DMS114 treated with DMSO at 0.1 percent for 48 hours (cell line): ENCODE measurements around the gene RFTN1.

Experiments used
- DNase-seq: peaks from one replicate; lab custom pipeline; 2025; ENCODE audit not compliant: unreplicated experiment; lab: John Stamatoyannopoulos, UW

The RFTN1 gene

DNA sequence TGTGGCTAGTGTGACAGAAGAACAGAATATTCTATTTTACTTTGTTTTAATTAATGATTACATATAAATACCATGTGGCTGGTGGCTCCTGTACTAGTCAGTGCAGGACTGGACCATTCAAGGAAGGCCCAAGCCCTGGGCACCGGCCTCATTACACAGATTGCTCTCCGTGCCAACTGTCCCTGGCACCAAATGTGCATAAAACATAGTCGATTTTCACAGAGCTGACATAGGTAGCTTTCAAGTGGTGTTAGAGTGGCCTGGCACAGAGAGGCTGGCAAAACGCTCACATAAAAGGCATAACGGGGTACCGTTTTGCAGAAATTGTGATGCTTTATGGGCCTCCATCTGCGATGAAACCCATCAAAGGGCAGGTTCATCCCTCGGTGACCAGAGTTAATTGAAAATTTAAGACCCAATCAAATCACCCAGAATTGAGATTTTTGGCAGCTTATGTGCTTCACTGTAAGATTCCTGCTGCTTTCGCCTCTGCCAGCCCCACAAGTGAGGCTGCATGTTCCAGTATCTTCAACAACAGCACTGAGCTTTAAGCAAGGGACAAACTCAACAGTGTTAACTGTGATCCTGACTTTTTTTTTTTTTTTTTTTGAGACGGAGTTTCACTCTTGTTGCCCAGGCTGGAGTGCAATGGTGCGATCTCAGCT, 25.9 kb downstream of the RFTN1 start:
- no peak for DNase-seq

- no peak for DNase-seq
Measured at GRCh38 chr3:16486951-16487480, 26.5 kb downstream of the RFTN1 start.

DNA sequence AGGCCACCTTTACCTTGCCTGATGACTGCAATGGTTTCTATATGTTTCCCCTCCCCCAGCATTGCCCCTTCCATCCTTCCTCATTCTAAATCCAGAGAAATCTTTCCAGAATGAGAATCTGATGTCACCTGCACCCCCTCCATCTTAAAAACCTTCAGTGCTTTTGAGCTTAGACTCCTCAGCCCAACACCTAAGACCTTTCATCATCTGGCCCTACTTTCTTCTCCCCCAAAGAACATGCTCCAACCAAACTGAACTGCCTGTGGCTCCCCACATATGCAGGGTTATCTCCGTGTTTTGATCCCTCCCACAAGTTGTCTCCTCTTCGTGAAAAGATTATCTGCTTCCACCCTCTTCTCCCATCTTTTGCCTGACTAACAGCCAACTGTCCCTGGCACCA, 27.3 kb downstream of the RFTN1 start:
- no peak for DNase-seq

- DNase-seq: no peak
Measured at GRCh38 chr3:16485395-16485992, 28.0 kb downstream of the RFTN1 start.

GRCh38 chr3:16484984-16485383, 28.5 kb downstream of the RFTN1 start:
- DNase-seq: no peak

GRCh38 chr3:16484216-16484615, 29.3 kb downstream of the RFTN1 start:
- no peak for DNase-seq

- no peak for DNase-seq
Measured at GRCh38 chr3:16482770-16483531, 30.5 kb downstream of the RFTN1 start.

DNA sequence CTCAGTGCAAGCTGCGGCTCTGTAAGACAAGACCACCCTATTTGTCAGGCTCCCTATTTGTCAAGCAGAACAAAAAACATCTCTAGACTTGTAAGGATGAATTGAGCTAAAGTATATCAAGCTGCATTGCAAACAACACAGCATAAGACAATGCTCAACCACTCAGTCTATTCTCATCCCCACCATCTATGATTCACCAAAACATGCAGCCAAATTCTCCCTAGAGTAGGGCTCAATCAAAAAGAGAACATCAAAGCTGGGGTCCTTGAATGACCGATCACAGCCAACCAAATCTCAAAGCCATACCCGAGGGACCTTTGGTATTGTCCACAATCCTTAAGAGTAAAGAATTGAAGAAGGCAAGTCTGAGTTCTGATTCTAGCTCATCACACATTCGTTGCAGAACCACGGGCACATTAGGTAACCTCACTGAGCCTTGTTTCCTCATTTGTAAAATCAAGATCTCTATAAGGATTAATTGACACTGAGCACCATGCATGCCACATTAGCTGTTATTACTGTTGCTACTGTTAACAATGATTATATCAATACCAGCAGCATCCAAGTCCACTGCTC, 31.2 kb downstream of the RFTN1 start:
- DNase-seq: no peak

DNA sequence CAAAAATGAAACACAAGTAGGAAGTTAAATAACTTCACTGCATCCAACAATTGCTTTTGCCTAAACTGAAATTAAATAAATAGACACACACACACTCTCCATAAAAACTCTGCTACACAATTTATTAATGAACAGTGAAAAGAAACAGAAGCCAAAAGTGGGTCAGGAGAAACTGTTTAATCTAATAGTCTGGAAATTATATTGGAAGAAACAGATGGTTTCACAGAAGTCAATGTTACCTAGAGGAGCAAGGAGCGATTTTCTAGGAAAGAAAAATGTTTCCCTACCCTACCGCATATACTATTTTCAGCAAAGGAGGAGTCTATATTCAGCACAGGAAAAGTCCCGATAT, 32.0 kb downstream of the RFTN1 start:
- no peak for DNase-seq

GRCh38 chr3:16480861-16481545, 32.5 kb downstream of the RFTN1 start:
- DNase-seq: no peak

DNA sequence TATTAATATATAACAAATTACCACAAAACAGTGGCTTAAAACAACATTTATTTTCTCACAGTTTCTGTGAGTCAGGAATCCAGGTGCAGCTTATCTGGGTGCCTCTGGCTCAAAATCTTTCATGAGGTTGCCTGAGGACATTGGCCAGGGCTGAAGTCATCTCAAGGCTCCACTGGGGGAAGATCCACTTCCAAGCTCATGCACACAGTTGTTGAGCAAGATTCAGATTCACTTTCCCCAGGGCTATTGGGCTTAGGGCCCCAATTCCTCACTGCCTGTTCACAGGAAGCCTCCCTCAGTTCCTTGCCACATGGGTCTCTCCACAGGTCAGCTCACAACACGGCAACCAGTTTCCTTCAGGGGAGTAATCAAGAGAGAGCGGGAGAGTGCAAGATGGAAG, 35.0 kb downstream of the RFTN1 start:
- no peak for DNase-seq

DNA sequence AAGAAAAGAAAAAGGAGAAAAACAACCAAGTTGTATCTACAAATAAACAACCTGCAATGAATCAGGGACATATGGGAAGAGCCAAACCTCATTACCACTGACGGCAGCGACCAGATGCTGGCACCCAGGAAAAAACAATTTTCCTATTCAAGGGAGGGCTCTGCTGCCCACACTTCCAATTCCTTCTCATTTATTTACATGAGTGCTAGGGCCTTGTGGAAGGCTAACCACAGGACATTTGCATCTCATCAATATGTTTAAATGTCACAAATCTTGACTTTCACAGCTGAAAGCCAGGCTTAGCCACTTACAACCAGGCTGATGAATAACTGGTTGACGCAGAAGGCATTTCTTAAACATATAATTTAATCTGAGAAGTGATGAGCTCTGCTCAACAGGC, 36.0 kb downstream of the RFTN1 start:
- DNase-seq: no peak

GRCh38 chr3:16477056-16477455, 36.4 kb downstream of the RFTN1 start:
- DNase-seq: no peak

- DNase-seq: no peak
Measured at GRCh38 chr3:16476636-16477035, 36.9 kb downstream of the RFTN1 start.

DNA sequence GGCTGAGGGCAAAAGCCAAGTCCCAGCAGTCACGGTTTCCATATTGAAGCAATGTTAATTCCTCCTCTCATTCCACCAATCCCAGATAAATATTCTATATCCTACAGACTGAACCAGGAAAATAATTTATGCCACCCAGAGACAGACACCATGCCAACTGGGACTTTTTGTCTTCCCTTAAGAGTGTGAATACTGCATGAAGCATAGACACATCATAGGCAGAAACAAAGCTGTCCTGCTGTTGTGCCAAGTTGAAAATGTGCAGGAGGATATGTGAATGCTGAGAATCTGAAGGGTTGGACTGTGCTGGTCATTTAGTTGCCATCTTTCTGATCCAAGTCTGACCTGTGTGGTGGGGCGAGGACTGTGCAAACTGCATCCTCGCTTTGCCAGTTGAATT, 37.7 kb downstream of the RFTN1 start:
- DNase-seq: no peak

GRCh38 chr3:16474920-16475319, 38.6 kb downstream of the RFTN1 start:
- no peak for DNase-seq

GRCh38 chr3:16474216-16474615, 39.3 kb downstream of the RFTN1 start:
- DNase-seq: no peak

DNA sequence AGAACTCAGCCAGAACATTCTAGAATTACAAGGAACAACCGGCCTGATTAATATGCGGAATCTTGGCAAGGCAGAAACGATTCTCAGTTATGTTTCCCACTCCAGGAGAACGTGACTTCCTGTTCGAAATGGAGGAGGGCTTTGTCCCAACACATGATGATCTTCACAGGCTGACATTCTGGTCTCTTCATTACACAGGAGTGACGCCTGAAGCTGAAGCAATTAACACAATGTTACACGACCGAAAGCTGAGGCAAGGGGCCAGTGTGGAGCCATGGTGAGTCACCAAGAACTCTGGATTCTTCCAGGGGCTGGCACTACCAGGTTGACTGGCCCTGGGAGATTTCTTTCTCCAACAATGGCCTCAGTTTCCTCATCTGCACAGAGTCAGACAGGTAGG, 40.9 kb downstream of the RFTN1 start:
- no peak for DNase-seq

DNA sequence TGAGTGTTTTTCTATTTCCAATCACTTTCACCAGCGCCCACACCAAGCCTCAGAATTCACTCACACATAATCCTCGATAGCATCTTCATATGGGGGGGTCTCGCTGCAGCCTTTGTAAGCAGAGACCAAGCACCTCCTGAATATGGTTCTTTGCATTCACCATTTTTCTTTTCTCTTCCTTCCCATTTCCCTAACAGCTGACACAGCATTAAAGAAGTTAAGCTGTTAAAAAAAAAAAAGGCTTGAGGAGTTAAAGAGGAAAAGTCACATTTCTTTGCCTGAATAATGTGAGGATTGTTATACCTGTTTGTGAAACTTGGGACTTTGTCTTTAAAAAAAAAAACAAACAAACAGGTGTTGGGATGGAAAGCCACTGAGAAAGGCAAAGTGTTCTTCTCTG, 41.6 kb downstream of the RFTN1 start:
- no peak for DNase-seq

DNA sequence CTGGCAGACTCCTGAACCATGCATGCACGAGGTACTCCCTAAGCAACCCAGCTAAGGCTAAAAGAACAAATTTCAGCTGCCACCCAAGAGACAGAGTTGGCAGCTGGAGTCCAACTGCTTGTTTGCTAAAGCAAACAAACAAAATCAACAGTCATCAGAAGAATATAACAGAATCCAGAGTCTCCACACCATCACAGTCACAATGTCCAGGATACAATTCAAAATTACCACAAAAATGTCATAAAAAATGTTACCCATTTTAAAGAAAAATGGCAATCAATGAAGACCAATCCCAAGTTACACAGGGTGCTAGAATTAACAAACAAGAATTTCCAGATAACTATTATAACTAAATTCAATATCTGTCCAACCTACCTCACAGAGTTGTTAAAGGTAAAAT, 42.9 kb downstream of the RFTN1 start:
- DNase-seq: no peak

GRCh38 chr3:16468336-16469098, 45.0 kb downstream of the RFTN1 start:
- no peak for DNase-seq
